ENCODE data around the gene AFF3. TPM values are rescaled to one million over a fixed set of nuclear protein-coding genes. Genes with fewer than 3 reads are reported as not detected.

The AFF3 gene
- total and polyA plus RNA-seq, 2 of the 8 experiments (the other 6 are each of a cell fraction or from before 2014, with no cell fraction given): 0.27 to 3.0 TPM

- Histone ChIP-seq H2BK120ac (replicated peaks; ENCODE audit: low read depth, low read length) (no peak overlapping the region), H2AFZ (ENCODE audit: low read length) (no peak overlapping the region), H3K4ac (replicated peaks; ENCODE audit: insufficient read length, low read depth, low read length) (no peak overlapping the region), H4K91ac (replicated peaks; ENCODE audit: insufficient read length, low read length) (no peak overlapping the region), H2BK12ac (ENCODE audit: low read depth, low read length) (no peak overlapping the region), H3K79me2 (ENCODE audit: control insufficient read depth in 1 of 2, insufficient read depth in 2 of 2, low read length in 2 of 2) (no peaks in the 10 kb centered on the region), H4K20me1 (replicated peaks in 1 of 2; ENCODE audit: control insufficient read depth in 1 of 2, insufficient read depth in 2 of 2, low read length in 2 of 2) (no peaks in the 10 kb centered on the region), H3K23me2 (ENCODE audit: low read depth, low read length) (no peaks in the 10 kb centered on the region), H3K4me2 (ENCODE audit: insufficient read depth in 1 of 2, low read depth in 2 of 2, low read length in 2 of 2) (no peak overlapping the region), H3K9ac (replicated peaks in 1 of 4; ENCODE audit: extremely low read depth in 1 of 4, low read depth in 3 of 4, low read length in 3 of 4) (no peak overlapping the region), H3K27me3 (replicated peaks in 1 of 4; ENCODE audit: control insufficient read depth in 3 of 4, extremely low read depth in 1 of 4, insufficient read depth in 3 of 4, low read length in 3 of 4) (no peaks in the 10 kb centered on the region), H3K18ac (ENCODE audit: extremely low read depth, low read length) (no peak overlapping the region), H2AK5ac (ENCODE audit: low read depth, low read length) (no peak overlapping the region), H3K9me3 (ENCODE audit: insufficient read depth in 2 of 2, low read depth in 1 of 2, low read length in 1 of 2) (0 out of 4 replicates have a peak, but pooled peaks cover 0 to 2% of the 10 kb centered on the region in 2 experiments), H2BK5ac (ENCODE audit: low read depth, low read length) (no peak overlapping the region), H3K36me3 (ENCODE audit: control insufficient read depth in 2 of 4, insufficient read depth in 4 of 4, low read length in 3 of 4) (no peaks in the 10 kb centered on the region), H3K27ac (ENCODE audit: low read depth, low read length) (no peak overlapping the region), H2BK15ac (ENCODE audit: low read length) (no peak overlapping the region), H3K56ac (replicated peaks; ENCODE audit: insufficient read length, low read depth, low read length) (no peak overlapping the region), H3K4me1 (replicated peaks in 1 of 4; ENCODE audit: control insufficient read depth in 3 of 4, insufficient read depth in 4 of 4, low read length in 3 of 4) (no peaks in the 10 kb centered on the region), H3K4me3 (ENCODE audit: extremely low read depth in 1 of 4, insufficient read depth in 2 of 4, low read depth in 3 of 4, low read length in 4 of 4) (no peak overlapping the region), H4K8ac (ENCODE audit: extremely low read depth, insufficient read depth, low read length) (no peak overlapping the region), H3K23ac (ENCODE audit: insufficient read length) (no peak overlapping the region), H2BK20ac (ENCODE audit: low read length) (no peak overlapping the region), H3K79me1 (ENCODE audit: low read depth, low read length) (no peaks in the 10 kb centered on the region), H3K14ac (ENCODE audit: insufficient read length) (no peak overlapping the region), H4K5ac (ENCODE audit: insufficient read length, low read depth, low read length) (no peak overlapping the region)
- FAIRE-seq (no peak), DNase-seq (ENCODE audit: low read depth in 1 of 2, low spot score in 2 of 2) (no peak)
- 94% methylated on average over 3 of the region's 3 CpGs; no CpG with 5 or more reads in 1 of the 2 experiments for WGBS, 2 experiments (ENCODE audit: extremely low coverage in 1 of 2, insufficient coverage in 1 of 2, insufficient read length in 1 of 2, insufficient replicate concordance in 2 of 2, low coverage in 1 of 2, low lambda C conversion rate in 2 of 2, missing lambda C conversion rate in 1 of 2)
- CTCF ChIA-PET (ENCODE audit: partially characterized antibody): no interaction called here
- POLR2A ChIA-PET (ENCODE audit: partially characterized antibody): no interaction called here
- TF ChIP-seq TAF7 (optimal IDR thresholded peaks at IDR 0.05; ENCODE audit: borderline replicate concordance, low read depth, low read length): no peak
These were observed 621.6 kb downstream of the AFF3 start for GRCh38 chr2:99520813-99521212.
